C4-2B (cell line): ENCODE data around the gene ACER3.

ENCODE experiments used
- ZFX ChIP-seq: fragments of 450-650 bp; IDR thresholded peaks from 2 replicates; pipeline ENCODE4 v1.6.1; 2017
- TF ChIP-seq, protein P1 (sequence below): fragments of 450-650 bp; conservative IDR thresholded peaks from 2 replicates; pipeline ENCODE4 v1.5.1; 2017; ENCODE audit warnings: mild to moderate bottlenecking

DNA sequence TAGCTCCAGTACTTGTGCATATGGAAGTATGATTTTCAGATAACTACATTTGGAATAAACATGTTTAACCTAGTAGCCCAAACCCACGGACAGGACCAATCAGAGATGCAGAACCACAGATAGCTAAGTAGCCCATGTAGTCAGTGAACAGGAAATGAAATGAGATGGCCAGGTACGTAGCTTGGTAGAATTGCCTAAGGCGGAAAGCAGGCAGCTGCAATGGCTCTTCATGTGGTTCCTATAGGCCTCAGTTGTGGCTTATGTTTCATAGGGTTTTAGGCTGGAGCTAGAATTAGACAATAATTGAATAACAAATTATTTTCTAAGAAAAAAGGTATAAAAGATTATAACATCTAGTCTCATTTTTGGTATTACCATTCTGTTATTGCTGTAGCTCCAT is 87.1 kb downstream of the ACER3 start:
- TF ChIP-seq, protein P1, sequence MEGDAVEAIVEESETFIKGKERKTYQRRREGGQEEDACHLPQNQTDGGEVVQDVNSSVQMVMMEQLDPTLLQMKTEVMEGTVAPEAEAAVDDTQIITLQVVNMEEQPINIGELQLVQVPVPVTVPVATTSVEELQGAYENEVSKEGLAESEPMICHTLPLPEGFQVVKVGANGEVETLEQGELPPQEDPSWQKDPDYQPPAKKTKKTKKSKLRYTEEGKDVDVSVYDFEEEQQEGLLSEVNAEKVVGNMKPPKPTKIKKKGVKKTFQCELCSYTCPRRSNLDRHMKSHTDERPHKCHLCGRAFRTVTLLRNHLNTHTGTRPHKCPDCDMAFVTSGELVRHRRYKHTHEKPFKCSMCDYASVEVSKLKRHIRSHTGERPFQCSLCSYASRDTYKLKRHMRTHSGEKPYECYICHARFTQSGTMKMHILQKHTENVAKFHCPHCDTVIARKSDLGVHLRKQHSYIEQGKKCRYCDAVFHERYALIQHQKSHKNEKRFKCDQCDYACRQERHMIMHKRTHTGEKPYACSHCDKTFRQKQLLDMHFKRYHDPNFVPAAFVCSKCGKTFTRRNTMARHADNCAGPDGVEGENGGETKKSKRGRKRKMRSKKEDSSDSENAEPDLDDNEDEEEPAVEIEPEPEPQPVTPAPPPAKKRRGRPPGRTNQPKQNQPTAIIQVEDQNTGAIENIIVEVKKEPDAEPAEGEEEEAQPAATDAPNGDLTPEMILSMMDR, result no peak
- no peak for TF ChIP-seq ZFX
